ENCODE data around the gene TMIE.

DNA sequence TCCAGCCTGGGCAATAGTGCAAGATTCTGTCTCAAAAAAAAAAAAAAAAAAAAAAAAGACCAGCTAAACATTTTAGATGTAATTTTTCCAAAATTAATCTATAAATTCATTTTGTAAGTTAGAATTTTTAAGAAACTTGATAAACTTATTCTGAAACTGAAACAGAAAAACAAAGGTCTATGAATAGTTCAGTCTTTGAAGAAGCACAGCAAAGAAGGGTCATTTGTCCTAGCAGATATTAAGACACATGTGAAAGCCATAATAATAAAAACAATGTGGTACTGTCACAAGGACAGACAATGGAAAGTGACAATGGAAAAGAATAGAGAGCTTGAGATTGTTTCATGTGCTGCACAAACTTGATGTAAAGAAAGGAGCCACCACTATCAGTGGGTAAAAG is 45.5 kb downstream of the TMIE start:
- TF ChIP-seq, protein P1, sequence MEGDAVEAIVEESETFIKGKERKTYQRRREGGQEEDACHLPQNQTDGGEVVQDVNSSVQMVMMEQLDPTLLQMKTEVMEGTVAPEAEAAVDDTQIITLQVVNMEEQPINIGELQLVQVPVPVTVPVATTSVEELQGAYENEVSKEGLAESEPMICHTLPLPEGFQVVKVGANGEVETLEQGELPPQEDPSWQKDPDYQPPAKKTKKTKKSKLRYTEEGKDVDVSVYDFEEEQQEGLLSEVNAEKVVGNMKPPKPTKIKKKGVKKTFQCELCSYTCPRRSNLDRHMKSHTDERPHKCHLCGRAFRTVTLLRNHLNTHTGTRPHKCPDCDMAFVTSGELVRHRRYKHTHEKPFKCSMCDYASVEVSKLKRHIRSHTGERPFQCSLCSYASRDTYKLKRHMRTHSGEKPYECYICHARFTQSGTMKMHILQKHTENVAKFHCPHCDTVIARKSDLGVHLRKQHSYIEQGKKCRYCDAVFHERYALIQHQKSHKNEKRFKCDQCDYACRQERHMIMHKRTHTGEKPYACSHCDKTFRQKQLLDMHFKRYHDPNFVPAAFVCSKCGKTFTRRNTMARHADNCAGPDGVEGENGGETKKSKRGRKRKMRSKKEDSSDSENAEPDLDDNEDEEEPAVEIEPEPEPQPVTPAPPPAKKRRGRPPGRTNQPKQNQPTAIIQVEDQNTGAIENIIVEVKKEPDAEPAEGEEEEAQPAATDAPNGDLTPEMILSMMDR (IDR thresholded peaks at IDR 0.05): no peak
- no peak for TF ChIP-seq POLR2A (IDR thresholded peaks at IDR 0.05)

Measured in uterus (tissue), 2 donors.